Neural progenitor cell (in vitro differentiated cells): ENCODE data around the gene HMX1. TPM values are rescaled to one million over a fixed set of nuclear protein-coding genes. Genes with fewer than 3 reads are reported as not detected.

Source experiments
- DNase-seq: peaks from one replicate; pipeline ENCODE4 v3.0.0-alpha.2; 2016; ENCODE audit warnings: low spot score
- H2AFZ ChIP-seq: fragments of 200-600 bp; sonication (generic); replicated peaks from 2 replicates; pipeline ENCODE4 v1.6.1; 2016; ENCODE audit warnings: antibody characterized with exemption
- H3F3A ChIP-seq: fragments of 200-600 bp; sonication (generic); 2 replicates; pipeline ENCODE4 v1.6.1; 2016; ENCODE audit warnings: antibody characterized with exemption, low read depth
- H3K27ac ChIP-seq: fragments of 200-600 bp; sonication (generic); 2 replicates; pipeline ENCODE4 v1.5.1; 2016; ENCODE audit warnings: mild to moderate bottlenecking
- H3K27me3 ChIP-seq: fragments of 200-600 bp; sonication (generic); 2 replicates; pipeline ENCODE4 v1.6.1; 2016; ENCODE audit warnings: mild to moderate bottlenecking, moderate library complexity
- H3K36me3 ChIP-seq: fragments of 200-600 bp; sonication (generic); 2 replicates; pipeline ENCODE4 v1.5.1; 2016
- H3K4me1 ChIP-seq: fragments of 200-600 bp; sonication (generic); 2 replicates; pipeline ENCODE4 v1.6.1; 2016; ENCODE audit warnings: mixed run types
- H3K4me2 ChIP-seq: fragments of 200-600 bp; sonication (generic); 2 replicates; pipeline ENCODE4 v1.6.1; 2016
- H3K4me3 ChIP-seq: fragments of 200-600 bp; sonication (generic); 2 replicates; pipeline ENCODE4 v1.5.1; 2016
- H3K79me2 ChIP-seq: fragments of 200-600 bp; sonication (generic); 2 replicates; pipeline ENCODE4 v1.6.1; 2016; ENCODE audit warnings: low read depth
- H3K9ac ChIP-seq: fragments of 200-600 bp; sonication (generic); 2 replicates; pipeline ENCODE4 v1.6.1; 2016
- H3K9me3 ChIP-seq: fragments of 200-600 bp; sonication (generic); 2 replicates; pipeline ENCODE4 v1.5.1; 2016; ENCODE audit warnings: low read depth
- H4K20me1 ChIP-seq: fragments of 200-600 bp; sonication (generic); 2 replicates; pipeline ENCODE4 v1.6.1; 2016; ENCODE audit warnings: low read depth
- H3K27ac Mint-ChIP-seq: 3 replicates; pipeline ENCODE4 v1.8.0; 2021; ENCODE audit warnings: mixed read lengths
- H3K27me3 Mint-ChIP-seq: 2 replicates; pipeline ENCODE4 v1.8.0; 2022; ENCODE audit warnings: low read depth, mild to moderate bottlenecking, inconsistent platforms, moderate library complexity, mixed read lengths; ENCODE audit not compliant: insufficient read depth
- H3K36me3 Mint-ChIP-seq: 3 replicates; pipeline ENCODE4 v1.8.0; 2021; ENCODE audit warnings: mixed read lengths
- H3K4me1 Mint-ChIP-seq: 3 replicates; pipeline ENCODE4 v1.8.0; 2021; ENCODE audit warnings: mixed read lengths
- H3K4me3 Mint-ChIP-seq: 3 replicates; pipeline ENCODE4 v1.8.0; 2021; ENCODE audit warnings: mild to moderate bottlenecking, moderate library complexity, mixed read lengths
- H3K9me3 Mint-ChIP-seq: 3 replicates; pipeline ENCODE4 v1.8.0; 2020; ENCODE audit warnings: mixed read lengths
- CTCF ChIP-seq: fragments of 200-600 bp; sonication (generic); IDR thresholded peaks from 2 replicates; pipeline ENCODE4 v1.5.1; 2017; ENCODE audit warnings: antibody characterized with exemption, mild to moderate bottlenecking
- EZH2 ChIP-seq: fragments of 200-600 bp; sonication (generic); IDR thresholded peaks from 2 replicates; pipeline ENCODE4 v1.6.1; 2017; ENCODE audit warnings: antibody characterized with exemption, mild to moderate bottlenecking, moderate library complexity
- EZH2phosphoT487 ChIP-seq: fragments of 200-600 bp; sonication (generic); IDR thresholded peaks from 2 replicates; pipeline ENCODE4 v1.6.1; 2017; ENCODE audit warnings: antibody characterized with exemption
- total RNA-seq: library from RNA; depleted of rRNA; stranded (reverse); fragments of >200 nt; gene quantifications from 2 replicates; pipeline ENCODE4 v1.2.3, GENCODE V29; 2015; ENCODE audit warnings: low replicate concordance

The HMX1 gene
- total RNA-seq, 1 donor from 2014 or later, result not detected

DNA sequence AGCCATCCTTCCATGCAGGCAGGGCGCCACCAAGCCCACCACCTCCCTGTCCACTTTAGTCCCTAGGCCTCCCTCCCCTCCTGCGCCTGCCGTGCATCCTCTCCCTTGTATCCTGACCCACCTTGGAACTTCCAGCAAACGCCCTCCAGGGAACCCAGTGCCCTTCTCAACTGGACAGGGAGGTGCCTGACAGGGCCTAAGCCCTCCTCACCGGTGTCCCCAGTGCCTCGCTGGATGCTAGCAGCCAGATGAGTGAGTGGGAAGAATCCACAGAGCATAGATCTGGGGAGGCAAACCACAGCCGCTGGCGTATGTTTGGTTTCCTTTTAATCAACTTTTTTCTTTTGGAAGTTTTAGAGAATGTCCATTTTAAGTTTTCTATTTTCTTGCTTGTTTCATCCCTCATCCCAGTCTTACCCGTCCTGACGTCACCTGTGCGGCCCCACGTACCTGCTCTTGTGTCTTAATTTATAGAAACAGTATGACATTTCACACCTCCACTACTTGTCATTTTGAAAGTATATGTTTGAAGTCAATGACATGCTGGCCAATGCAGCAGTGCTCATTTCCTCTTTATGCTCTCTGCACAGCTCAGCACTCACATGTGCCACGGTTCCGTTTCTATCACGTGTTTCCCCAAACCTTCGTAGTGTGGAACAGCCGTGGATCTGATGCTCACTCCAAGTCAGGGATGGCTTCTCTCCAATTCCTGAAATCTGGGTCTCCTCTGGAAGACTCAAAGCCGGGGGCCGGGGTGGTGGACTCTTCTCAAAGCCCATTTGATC lies 3.4 kb upstream of the HMX1 start:
- no peaks in the 10 kb centered on the region for H3K9me3 Mint-ChIP-seq
- Histone ChIP-seq H3K27ac (no peak overlapping the region), H3K9ac (no peak overlapping the region), H3K4me1 (peaks cover 12% of the 10 kb centered on the region), H3K9me3 (no peaks in the 10 kb centered on the region), H3F3A (peaks cover 3% of the 10 kb centered on the region), H3K79me2 (no peaks in the 10 kb centered on the region), H4K20me1 (peaks cover 80% of the 10 kb centered on the region), H2AFZ (no peak overlapping the region), H3K4me3 (no peak overlapping the region), H3K36me3 (no peaks in the 10 kb centered on the region), H3K4me2 (no peak overlapping the region), H3K27me3 (peaks cover 100% of the 10 kb centered on the region)
- no peak overlapping the region for H3K27ac Mint-ChIP-seq
- peaks cover 81% of the 10 kb centered on the region for H3K27me3 Mint-ChIP-seq
- DNase-seq, result no peak
- no peak overlapping the region for H3K4me3 Mint-ChIP-seq
- peaks cover 6% of the 10 kb centered on the region for H3K4me1 Mint-ChIP-seq
- H3K36me3 Mint-ChIP-seq, result no peaks in the 10 kb centered on the region
- no peak for TF ChIP-seq EZH2phosphoT487
- TF ChIP-seq CTCF, result no peak
- no peak for TF ChIP-seq EZH2

- Histone ChIP-seq H3F3A (peaks cover 3% of the 10 kb centered on the region), H3K4me1 (peaks cover 12% of the 10 kb centered on the region), H3K36me3 (no peaks in the 10 kb centered on the region), H3K27me3 (peaks cover 100% of the 10 kb centered on the region), H2AFZ (no peak overlapping the region), H3K9me3 (no peaks in the 10 kb centered on the region), H3K27ac (no peak overlapping the region), H3K4me2 (no peak overlapping the region), H4K20me1 (peaks cover 88% of the 10 kb centered on the region), H3K4me3 (no peak overlapping the region), H3K79me2 (no peaks in the 10 kb centered on the region), H3K9ac (no peak overlapping the region)
- Mint-ChIP-seq H3K4me3 (no peak overlapping the region), H3K27me3 (peaks cover 81% of the 10 kb centered on the region), H3K36me3 (no peaks in the 10 kb centered on the region), H3K4me1 (peaks cover 9% of the 10 kb centered on the region), H3K9me3 (no peaks in the 10 kb centered on the region), H3K27ac (no peak overlapping the region)
- peak; percentile 91 for TF ChIP-seq EZH2
- TF ChIP-seq CTCF, result peak; percentile 33
- TF ChIP-seq EZH2phosphoT487, result peak; percentile 92
- DNase-seq, result peak; percentile 24
These were observed 2.6 kb upstream of the HMX1 start for GRCh38 chr4:8874003-8874895.

DNA sequence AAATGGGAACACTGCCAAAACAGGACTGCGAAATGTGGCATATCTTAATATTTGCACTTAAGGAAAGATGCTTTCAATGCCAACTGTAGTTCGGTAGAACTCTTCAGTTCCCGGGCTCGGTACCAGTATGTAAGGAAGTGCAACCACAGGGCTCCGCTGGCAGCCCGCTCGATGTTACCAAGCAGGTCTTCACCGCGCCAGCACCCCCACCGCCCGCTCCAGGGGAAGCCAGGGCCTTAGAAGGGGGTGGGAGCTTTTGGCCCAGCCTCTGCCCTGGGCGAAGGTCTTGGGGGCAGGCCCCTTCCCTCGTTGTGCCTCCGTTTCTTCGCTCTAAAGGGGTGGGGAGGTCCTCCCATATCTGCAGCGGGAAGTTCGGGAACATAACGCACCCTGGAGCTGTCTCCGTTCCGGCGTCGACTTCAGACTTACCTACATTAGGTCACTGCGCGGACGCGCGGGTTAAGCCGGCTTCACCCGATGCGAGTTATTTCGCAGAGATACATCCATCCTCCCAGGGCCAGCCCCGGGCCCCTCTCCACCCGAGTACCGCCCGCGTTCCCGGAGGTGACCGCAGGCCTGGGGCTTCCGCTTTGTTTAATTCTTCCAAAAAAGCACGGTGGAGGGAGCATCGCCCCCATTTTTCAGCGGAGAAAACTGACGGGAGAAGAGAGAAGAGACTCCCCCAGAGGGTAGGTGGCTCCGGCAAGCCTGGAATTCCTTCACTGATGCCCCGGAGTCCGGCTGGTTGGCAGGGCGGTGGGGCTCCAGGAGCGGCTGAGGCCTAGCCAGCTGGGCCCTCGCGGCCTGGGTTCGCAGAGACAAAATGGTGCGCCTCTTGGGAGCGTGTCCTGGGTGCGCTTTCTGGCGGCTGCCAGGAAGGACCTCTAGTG lies 1.0 kb upstream of the HMX1 start:
- no peaks in the 10 kb centered on the region for H3K36me3 Mint-ChIP-seq
- Histone ChIP-seq H3K4me3 (peak overlapping the region; percentile 35), H3K36me3 (no peaks in the 10 kb centered on the region), H3K27ac (no peak overlapping the region), H3K9ac (no peak overlapping the region), H3F3A (peaks cover 3% of the 10 kb centered on the region), H4K20me1 (peaks cover 88% of the 10 kb centered on the region), H3K9me3 (no peaks in the 10 kb centered on the region), H2AFZ (no peak overlapping the region), H3K4me1 (peaks cover 12% of the 10 kb centered on the region), H3K79me2 (no peaks in the 10 kb centered on the region), H3K4me2 (peak overlapping the region; percentile 78), H3K27me3 (peaks cover 100% of the 10 kb centered on the region)
- TF ChIP-seq CTCF, result no peak
- TF ChIP-seq EZH2, result peak; percentile 97
- TF ChIP-seq EZH2phosphoT487, result peak; percentile 95
- peak; percentile 39 for DNase-seq
- H3K9me3 Mint-ChIP-seq, result no peaks in the 10 kb centered on the region
- H3K4me3 Mint-ChIP-seq, result peak overlapping the region; percentile 85
- peaks cover 13% of the 10 kb centered on the region for H3K4me1 Mint-ChIP-seq
- peaks cover 81% of the 10 kb centered on the region for H3K27me3 Mint-ChIP-seq
- no peak overlapping the region for H3K27ac Mint-ChIP-seq
